VCaP (cell line): ENCODE results near the gene PDLIM1.
A peak's percentile ranks its signal among the peaks of the same experiment; 100 is the strongest.
"Not testable (repeated sequence)": the region's sequence is repeated elsewhere in the genome, so short reads cannot be mapped to it uniquely, and the experiment has no call there.

Experiments
- H3K27ac ChIP-seq: fragments of 450-650 bp; 2 replicates; pipeline ENCODE4 v1.5.1; 2017
- CTCF ChIP-seq: fragments of 450-650 bp; conservative IDR thresholded peaks from 2 replicates; pipeline ENCODE4 v1.5.1; 2017; ENCODE audit warnings: mild to moderate bottlenecking, moderate library complexity

The PDLIM1 gene

GRCh38 chr10:95229724-95230627 is 60.8 kb downstream of the PDLIM1 start:
- H3K27ac ChIP-seq = peak overlapping the region; percentile 19; the same call in 1 of the 2 replicates
- TF ChIP-seq CTCF = no peak

DNA sequence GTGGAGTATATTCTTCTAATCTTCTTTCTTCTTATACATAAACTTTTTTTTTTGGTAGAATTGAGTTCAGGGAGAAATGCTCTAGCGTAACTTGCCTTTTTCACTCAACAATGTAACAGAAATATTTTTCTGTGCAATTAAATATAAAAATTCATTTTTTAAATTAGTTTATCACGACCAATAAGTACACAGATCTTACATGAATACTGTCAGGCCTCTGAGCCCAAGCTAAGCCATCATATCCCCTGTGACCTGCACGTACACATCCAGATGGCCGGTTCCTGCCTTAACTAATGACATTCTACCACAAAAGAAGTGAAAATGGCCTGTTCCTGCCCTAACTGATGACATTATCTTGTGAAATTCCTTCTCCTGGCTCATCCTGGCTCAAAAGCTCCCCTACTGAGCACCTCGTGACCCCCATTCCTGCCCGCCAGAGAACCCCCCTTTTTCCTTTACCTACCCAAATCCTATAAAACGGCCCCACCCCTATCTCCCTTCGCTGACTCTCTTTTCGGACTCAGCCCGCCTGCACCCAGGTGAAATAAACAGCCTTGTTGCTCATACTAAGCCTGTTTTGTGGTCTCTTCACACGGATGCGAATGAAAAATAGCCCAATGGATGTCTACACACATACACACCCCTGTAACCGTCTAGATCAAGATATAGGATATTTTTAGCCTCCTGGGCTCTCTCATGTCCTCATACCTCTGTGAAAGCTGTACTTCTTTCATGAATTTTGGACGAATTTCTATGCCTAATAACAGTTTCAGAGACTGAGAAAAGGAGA is 61.7 kb downstream of the PDLIM1 start:
- H3K27ac ChIP-seq = not testable (repeated sequence)

DNA sequence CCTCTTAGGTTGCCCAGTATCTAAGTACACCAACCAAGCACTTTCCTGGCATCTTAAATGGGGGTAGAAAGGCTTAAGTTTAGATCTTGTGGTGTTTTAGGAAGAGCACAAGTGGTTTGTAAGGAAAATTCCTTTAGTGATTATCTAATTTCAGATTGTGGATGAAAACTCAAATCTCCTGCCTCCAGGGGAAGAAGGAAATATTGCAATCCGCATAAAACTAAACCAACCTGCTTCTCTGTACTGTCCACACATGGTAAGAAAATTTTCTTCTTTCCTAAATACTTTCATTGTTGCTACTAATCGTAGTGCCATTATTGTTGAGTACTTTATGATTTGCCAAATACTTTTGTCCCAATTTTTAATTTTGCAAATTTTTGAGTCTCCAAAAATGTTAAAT is 65.7 kb downstream of the PDLIM1 start:
- TF ChIP-seq CTCF = peak; percentile 13; the same call in 1 of the 2 replicates
- no peak overlapping the region for H3K27ac ChIP-seq

- no peak for TF ChIP-seq CTCF
- H3K27ac ChIP-seq = no peak overlapping the region
These were observed 69.7 kb downstream of the PDLIM1 start for GRCh38 chr10:95221124-95221523.

DNA sequence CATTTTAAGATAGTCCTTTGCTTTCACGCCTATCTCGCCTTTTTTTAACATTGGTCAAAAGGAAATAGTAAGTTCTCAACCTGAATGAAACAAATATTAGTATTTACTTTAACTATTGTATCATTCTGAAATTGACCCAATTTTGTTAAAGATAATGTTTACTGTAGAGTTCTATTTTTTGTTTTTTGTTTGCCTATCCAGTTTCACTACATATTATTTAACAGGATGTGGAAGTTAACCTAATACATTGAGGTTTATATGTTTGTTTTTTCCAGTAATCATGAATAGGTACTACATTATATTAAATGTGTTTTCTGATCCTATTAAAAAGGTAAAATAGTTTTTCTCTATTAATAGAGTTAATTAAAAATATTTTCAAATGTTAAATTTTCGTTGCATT is 70.3 kb downstream of the PDLIM1 start:
- no peak overlapping the region for H3K27ac ChIP-seq
- no peak for TF ChIP-seq CTCF

DNA sequence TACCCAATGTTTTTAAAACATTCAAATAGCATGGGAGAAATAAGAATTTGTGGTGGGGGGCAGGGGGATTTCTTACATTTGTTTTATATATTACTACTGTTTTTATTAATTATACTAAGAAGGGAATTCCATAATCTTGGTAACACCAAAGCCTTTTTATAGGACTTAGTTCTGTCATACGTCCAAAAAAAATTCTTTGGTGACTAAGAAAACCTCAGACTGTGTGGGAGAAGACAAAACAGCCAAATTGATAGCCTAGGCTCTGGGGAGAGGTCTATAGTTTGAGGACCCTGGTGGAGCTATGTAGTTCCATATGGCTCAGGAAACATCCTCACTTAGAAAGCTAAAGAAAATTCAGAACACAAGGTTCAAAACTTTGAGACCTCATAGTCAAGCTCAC is 73.3 kb downstream of the PDLIM1 start:
- no peak for TF ChIP-seq CTCF
- no peak overlapping the region for H3K27ac ChIP-seq

- H3K27ac ChIP-seq = no peak overlapping the region
- TF ChIP-seq CTCF = no peak
These were observed 76.0 kb downstream of the PDLIM1 start for GRCh38 chr10:95214793-95215192.

GRCh38 chr10:95214369-95214768 is 76.4 kb downstream of the PDLIM1 start:
- TF ChIP-seq CTCF = no peak
- H3K27ac ChIP-seq = no peak overlapping the region
